GM19238 (cell line): ENCODE results near the gene TIPRL.
A peak's percentile ranks its signal among the peaks of the same experiment; 100 is the strongest.
"Not testable (repeated sequence)": the region's sequence is repeated elsewhere in the genome, so short reads cannot be mapped to it uniquely, and the experiment has no call there.

Source experiments
- DNase-seq: peaks from one replicate; pipeline ENCODE4 v3.0.0; 2011; ENCODE audit warnings: low spot score; ENCODE audit not compliant: insufficient read length

Gene TIPRL

DNA sequence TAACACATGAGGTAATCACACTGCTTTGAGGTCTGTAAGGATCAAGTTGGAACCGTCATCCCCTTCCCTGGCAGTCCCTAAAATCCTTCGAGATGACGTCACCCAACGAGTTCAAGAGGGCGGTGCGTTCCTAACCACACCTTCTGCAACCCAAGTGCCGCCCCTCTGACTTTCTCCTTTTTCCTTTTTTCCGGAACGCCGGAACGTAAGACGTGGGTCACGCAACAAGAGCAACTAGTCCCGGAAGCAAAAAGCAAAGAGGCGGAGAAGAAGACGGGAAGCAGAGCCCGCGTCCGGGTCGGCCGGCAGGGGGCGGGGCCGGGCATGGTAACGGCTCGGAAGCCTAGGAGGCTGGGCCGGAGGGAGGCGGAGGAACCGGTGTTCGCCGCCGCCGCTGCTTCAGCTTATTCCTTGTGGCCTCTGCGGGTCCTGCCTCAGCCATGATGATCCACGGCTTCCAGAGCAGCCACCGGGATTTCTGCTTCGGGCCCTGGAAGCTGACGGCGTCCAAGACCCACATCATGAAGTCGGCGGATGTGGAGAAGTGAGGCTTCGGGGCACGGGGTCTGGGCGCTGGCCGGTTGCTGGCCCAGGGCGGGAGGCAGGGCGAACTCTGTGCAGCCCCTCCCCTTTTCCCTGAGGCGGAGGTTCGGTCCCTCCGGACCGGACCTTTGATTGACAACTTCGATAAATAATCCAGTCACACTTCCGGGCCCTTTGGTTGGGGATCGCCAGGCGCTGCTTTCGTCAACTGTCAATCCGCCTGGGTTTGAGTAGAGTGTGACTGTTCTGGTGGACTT, at the start of gene TIPRL:
Gene TIPRL, plus strand, starts transcription at position 325 of the 800 bp plus-strand sequence. Its CDS starts 116 bp downstream, at position 441.
- peak; percentile 81 for DNase-seq

DNA sequence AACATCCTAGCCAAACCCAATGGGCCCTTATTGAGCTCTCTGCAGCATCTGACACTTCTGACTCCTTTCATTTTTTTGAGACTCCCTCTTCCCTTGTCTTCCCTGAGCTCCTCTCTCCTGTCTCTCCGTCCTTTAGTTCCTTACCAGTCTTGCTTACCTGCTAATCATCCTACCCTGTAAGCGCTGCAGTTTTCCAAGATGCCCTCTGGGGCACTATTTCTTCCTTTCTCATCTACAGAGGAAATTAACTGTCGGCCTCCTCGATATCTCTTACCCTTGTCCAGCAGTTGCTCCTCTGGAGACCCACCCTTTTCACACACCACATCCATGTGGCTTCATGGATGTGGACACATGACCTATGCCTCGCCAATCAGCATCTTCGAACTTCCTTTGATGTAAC, 48.8 kb upstream of the TIPRL start:
- DNase-seq = no peak

DNA sequence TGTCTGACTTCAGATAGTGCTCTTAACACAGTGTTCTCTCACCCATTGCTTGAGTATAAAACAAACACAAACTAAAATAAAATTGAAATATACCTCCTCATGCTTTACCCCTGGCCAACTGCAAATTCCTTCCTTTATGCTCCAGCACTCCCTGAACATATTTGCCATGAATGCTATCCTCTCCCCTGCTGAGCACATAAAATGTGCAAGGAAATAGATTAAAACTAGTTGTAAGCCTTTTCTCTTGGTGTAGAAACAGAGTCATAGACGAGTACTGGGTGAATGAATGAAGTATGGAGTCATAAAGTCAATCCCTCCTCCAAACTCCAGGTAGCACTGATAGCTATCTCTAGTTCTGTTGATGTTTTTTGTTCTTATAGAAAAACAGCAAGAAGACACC, 44.6 kb upstream of the TIPRL start:
- DNase-seq = no peak

DNA sequence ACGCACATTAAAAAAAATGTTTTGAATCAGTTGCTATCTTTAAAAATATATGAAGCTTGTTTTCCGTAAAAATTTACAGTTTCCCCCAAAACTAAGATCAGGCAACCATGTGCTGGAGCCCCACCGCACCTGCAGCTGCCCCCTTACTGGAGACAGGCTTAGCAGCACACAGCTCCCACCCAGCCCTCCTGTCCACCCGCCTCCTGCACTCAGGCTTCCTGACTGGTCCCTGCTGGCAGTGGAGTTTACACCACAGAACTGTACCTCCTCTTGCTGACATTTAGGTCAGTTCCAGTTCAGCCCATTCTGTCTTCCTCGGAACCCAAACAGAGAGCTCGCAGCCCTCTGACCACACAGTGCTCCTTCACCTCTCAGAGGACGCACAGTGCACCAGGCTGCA, 44.1 kb upstream of the TIPRL start:
- DNase-seq = no peak

DNA sequence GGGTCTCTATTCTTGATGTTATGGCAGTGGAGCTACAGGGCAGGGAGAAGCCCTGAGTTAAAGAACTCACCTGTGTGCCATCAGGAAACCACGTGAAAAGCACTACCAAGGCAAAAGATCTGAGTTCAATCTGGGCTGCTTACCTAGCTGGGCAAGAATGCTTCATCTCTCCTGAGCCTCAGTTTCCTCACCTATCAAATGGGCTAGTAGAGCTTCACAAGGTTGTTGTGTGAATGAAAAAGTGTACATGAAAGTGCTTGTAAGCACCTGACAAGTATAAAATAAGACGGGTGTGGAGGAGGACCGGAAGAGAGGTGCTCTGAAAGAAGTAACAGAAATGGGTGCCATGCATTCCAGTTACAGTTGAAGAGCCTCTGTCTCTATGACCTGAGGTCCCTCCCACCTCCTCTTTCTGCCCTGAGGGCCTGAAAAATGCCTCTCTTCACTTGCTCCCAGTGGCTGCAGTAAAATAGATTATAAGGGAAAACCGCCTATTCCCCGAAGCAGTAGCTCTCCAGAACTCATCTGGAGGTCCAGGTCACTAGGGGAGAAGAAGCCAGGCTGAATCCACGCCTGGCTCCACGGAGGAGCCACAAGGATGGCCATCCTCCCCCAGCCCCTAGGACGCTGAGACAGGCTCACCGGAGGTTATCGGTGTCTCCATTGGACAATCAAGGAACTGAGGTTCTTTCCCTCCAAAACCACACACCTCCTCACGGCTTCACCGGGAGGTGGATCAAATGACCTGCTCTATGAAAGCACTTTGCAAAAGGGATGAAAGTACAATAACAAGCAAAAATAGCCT, 43.4 kb upstream of the TIPRL start:
- no peak for DNase-seq

- no peak for DNase-seq
Measured at GRCh38 chr1:168135921-168136708, 42.6 kb upstream of the TIPRL start.

GRCh38 chr1:168136709-168137514, 41.9 kb upstream of the TIPRL start, which contains the start of gene GPR161:
Gene GPR161, minus strand, starts transcription at chr1:168136930. Its CDS starts 32,080 bp downstream, at chr1:168104850.
- DNase-seq = no peak

DNA sequence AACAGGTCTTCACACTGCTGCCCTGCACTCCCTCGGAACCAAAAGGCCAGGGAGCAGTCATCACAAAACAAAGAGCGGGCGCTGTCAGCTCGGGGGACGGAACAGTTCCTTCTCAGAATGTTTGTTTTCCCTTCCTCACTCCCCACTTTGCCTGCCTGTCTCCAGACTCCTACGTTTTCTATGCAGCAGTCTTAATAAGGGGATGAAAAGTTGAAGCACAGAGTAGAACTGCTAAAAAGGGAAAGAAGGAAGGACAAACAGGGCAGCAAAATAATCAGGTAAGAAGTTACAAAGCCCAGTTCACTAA, 41.3 kb upstream of the TIPRL start:
- no peak for DNase-seq

DNA sequence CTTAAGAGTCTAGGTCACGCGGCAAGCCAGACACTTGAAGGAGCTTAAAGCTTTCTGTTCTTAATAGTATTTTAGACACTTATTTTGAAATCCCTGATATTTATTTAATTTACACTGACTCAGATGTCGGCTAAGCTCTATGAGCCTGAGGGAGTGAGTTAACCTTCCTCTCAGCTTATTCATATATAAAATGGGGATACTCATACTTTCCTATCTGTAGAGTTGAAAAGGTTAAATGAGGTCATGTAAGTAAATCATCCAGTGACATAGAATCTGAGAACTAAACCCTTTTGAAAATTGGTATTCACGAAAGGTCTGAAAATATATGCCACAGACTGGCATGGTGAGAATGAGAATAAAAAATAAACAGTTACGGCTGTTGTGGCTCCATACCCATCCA, 40.6 kb upstream of the TIPRL start:
- no peak for DNase-seq

DNA sequence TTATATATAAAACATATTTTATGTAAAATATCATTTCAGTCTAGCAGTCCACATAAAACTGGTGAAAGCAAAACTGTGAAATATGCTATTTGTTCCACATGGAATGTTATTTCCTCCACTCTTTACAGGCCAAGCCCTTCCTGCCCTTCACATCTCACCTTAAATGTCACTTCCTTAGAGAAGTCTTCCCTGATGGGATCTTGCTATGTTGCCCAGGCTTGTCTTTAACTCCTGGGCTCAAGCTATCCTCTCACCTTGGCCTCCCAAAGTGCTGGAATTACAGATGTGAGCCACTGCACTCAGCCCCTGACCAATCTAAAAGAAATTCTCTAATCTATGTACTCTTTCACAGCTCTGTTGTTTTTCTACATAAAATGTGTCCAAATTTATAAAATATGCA, 39.7 kb upstream of the TIPRL start:
- DNase-seq = no peak

- DNase-seq = no peak
Measured at GRCh38 chr1:168141871-168142385, 36.8 kb upstream of the TIPRL start.

- peak; percentile 78 for DNase-seq
Measured at GRCh38 chr1:168145184-168146159, 33.3 kb upstream of the TIPRL start.

- no peak for DNase-seq
Measured at GRCh38 chr1:168146160-168146539, 32.6 kb upstream of the TIPRL start.

GRCh38 chr1:168146626-168147025, 32.1 kb upstream of the TIPRL start:
- DNase-seq = no peak

DNA sequence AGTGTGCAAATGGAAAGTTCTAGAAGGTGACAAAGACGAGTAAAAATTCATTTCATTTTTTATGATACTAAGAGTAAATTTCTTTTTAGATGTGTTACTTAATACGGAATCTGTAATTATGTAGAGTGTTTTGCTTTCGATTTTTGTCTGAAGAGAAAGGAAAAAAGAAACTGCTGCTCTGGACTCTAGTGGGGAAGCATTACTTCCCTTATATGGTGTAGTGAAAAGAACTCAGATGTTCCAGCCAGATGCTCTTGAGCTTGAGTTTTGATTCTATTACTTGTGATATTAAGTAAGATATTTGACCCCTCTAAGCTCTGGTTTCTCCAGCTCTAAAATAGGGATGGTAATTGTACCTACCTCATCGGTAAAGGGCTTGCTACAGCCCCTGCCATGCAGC, 29.8 kb upstream of the TIPRL start:
- DNase-seq = no peak

DNA sequence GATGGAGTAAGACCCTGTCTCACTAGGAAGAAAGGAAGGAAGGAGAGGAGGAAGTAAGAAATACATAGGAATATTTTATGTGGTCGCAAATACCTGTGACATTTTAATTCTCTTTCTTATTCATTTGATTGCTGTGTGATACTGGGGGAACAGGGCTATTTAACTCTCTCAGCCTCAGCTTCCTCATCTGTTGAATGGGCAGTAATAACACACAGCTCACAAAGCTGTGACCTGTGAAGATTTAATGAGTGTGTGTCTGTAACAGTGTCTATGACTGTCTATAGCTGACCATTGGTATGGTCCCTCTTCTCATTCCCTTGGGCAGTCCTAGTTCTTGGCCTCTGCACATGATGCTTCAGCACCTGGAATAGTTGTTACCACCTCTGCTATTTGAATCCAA, 28.5 kb upstream of the TIPRL start:
- DNase-seq = no peak

DNA sequence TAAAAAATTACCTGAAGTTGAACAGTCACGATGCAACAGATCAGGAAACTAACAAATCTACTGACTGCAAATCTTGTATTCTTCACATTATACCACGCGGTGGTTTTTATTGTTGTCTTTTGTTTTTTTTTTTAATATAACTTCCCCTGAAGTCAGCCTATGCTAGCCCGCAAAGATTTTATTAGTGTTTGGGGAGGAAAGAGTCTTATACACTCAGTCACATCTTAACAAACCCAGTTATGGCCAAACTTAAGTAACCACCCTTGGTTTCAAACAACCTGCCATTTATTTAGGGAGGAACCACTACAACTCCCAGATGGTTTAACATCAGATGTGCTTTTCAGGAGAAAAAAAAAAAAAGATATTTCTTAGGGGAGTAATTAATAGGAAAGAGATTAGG, 26.8 kb upstream of the TIPRL start:
- no peak for DNase-seq

DNA sequence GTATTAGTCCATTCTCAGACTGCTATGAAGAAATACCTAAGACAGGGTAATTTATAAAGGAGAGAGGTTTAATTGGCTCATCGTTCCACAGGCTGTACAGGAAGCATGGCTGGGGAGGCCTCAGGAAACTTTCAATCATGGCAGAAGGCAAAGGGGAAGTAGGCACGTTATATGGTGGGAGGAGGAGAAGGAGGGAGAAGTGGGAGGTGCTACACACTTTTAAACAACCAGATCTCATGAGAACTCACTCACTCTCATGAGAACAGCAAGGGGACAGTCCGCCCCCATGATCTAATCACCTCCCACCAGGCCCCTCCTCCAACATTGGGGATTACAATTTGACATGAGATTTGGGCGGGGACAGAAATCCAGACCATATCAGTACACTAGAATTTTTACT, 24.1 kb upstream of the TIPRL start:
- not testable (repeated sequence) for DNase-seq

DNA sequence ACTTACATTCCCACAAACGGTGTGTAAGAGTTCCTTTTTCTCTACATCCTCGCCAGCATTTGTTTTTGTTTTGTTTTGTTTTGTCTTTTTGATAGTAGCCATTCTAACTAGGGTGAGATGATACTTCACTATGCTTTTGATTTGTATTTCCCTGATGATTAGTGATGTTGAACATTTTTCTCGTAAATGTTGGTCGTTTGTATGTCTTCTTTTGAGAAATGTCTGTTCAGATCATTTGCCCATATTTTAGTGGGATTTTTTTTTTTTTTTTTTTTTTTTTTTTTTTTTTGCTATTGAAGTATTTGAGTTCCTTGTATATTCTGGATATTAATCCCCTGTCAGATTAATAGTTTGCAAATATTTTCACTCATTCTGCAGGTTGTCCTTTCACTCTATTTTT, 22.9 kb upstream of the TIPRL start:
- DNase-seq = no peak

GRCh38 chr1:168157638-168158037, 21.1 kb upstream of the TIPRL start:
- no peak for DNase-seq
